Astrocyte of the spinal cord (primary cell): ENCODE measurements around the gene PELI3.

Experiments
- DNase-seq: peaks from one replicate; pipeline ENCODE4 v3.0.0; 2011; ENCODE audit warnings: low read depth, low spot score
- H3K4me3 ChIP-seq: 2 replicates; pipeline ENCODE4 v1.5.1; 2011; ENCODE audit warnings: low read depth, mild to moderate bottlenecking, low read length, moderate library complexity
- CTCF ChIP-seq: IDR thresholded peaks from 2 replicates; pipeline ENCODE4 v1.5.1; 2012; ENCODE audit warnings: low read depth, mild to moderate bottlenecking, low read length, inconsistent platforms
- in situ Hi-C: cut with HindIII; loops from 2 replicates; pipeline ENCODE4 v1.10.0; 2017; ENCODE audit warnings: low sequenced_read_pairs

Gene PELI3

DNA sequence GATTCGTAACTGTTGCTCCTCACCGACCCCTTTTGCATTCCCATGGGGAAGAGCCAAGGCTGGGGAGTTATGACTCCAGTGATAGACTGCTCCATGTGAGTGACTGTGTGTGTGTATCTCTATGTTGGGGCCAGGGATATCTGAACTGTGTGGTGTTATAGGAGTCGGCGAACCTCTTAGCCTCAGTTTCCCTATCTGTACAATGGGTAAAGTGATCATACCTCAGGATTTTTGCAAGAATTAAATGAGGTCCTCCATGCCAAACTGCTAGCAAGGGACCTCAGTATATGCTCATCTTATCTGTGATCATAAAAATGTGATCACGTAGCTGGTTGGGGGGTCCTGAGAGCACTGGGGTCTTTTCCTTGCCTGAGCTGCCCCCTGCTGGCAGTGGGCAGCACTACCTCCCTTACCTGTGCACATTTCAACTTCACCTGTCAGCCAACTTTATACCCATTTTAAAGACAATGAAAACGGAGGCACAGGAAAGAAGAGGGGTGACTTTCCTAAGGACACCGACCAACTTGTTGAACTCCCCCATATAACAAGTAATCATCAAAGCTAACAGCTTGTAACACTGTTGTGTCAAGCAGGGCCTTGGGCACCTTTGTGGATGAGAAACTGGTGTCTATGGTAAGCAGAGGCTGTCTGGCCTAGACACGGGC lies 12.2 kb downstream of the PELI3 start:
- peak; percentile 84 for TF ChIP-seq CTCF
- DNase-seq: no peak
- peak overlapping the region; percentile 91 for H3K4me3 ChIP-seq
- in situ Hi-C loops: no loop called here

GRCh38 chr11:66479394-66480116 lies 12.8 kb downstream of the PELI3 start:
- in situ Hi-C loops: no loop called here
- peak overlapping the region; percentile 91 for H3K4me3 ChIP-seq
- no peak for TF ChIP-seq CTCF
- DNase-seq: peak; percentile 39

DNA sequence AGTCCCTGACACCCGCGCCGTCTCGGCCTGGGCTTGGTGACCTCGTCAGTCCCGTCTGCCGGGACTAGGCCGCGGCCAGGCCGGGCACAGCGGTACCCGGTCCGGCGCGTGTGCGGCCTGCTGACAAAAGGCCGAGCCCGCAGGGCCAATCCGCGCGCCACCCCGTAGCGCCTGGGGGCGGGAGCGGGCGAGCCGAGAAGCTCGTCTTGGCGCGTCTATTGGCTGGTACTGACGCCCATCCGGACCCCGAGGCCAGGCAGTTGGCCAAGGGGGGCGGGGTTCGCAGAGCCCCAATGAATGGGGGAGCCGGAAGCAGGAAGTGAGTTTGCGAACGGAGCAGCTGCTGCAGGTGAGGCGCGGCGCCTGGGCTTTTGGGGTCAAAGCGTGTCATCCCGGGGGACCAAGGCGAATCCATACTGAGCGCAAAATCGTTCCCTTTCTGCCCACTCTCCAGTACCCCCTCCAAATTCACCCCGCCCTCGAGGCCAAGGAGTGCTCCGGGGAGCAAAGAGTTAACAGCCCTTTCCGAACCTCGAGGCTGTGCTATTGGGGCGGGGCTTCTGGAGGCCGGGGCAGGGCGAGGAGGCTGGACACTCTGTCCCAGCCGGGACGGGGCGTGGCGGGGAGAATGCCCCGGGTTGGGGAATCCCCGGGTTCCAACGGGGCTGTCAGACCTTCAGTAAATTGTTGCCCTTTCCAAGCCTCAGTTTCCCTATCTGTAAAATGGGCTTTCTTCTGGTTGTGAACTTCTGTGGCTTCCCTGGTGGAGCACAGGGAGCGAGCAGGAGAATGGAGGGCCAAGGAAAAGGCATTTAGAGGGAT lies 13.6 kb downstream of the PELI3 start, which contains the start of gene DPP3:
Gene DPP3, plus strand, starts transcription at position 318 of the 822 bp plus-strand sequence. CDS start 1,767 bp downstream, outside the sequence.
- no peak for TF ChIP-seq CTCF
- in situ Hi-C loops: no loop called here
- peak; percentile 98 for DNase-seq
- peak within 1 kb of the TSS; percentile 91 for H3K4me3 ChIP-seq

DNA sequence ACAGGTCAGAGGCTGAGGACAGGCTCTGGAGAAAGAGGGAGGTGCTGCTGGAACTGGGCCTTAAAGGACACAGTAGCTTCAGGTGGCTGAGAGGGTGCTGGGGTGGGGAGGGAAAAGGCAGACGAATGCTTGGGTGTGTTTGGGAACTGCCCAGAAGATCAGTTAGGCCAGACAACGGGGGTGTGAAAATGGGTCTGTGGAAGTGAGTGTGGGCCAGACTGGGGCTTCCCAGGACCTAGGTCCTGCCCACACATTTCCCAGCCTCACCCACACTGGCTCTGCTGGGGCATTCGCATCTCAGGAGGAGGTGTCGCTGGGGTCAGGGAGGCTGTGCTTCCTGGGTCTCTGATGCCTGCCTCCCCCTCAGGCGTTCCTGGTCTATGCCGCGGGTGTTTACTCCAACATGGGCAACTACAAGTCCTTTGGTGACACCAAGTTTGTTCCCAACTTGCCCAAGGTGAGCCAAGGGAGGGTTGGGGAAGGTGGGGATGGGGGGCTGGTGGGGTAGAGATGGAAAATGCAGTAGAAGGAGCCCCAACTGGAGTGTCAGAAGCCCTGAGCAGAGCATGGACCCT lies 18.2 kb downstream of the PELI3 start:
- no peak for TF ChIP-seq CTCF

DNA sequence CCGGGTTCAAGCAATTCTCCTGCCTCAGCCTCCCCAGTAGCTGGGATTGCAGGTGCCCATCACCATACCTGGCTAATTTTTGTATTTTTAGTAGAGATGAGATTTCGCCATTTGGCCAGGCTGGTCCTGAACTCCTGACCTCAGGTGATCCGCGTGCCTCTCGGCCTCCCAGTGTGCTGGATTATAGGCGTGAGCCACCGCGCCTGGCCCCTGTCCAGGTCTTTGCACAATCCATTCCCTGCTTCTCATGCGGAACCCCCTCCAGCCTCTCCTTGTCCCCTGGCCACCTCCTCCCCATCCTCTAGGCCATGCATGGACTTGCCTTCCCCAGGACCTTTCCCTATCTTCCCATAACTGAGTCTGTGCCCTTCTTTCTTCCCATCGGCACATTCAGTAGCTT lies 22.3 kb downstream of the PELI3 start:
- no peak overlapping the region for H3K4me3 ChIP-seq
- in situ Hi-C loops: no loop called here
- no peak for DNase-seq
- no peak for TF ChIP-seq CTCF

More for the DNA sequence above, 18.2 kb downstream of the PELI3 start:
- no peak for DNase-seq
- no peak overlapping the region for H3K4me3 ChIP-seq
- in situ Hi-C loops: no loop called here

GRCh38 chr11:66489636-66490035 lies 22.9 kb downstream of the PELI3 start:
- TF ChIP-seq CTCF: no peak
- in situ Hi-C loops: no loop called here
- no peak for DNase-seq
- H3K4me3 ChIP-seq: no peak overlapping the region
